Measurements from ENCODE around the gene PPARD. TPM values are rescaled to one million over a fixed set of nuclear protein-coding genes. Genes with fewer than 3 reads are reported as not detected.

PPARD gene
- total RNA-seq, 1 donor from 2014 or later: 27.0 TPM

- Mint-ChIP-seq H3K4me3 (ENCODE audit: unreplicated experiment) (no peak overlapping the region), H3K4me1 (ENCODE audit: low read depth) (peaks cover 56% of the 10 kb centered on the region), H3K9me3 (ENCODE audit: low read depth) (no peaks in the 10 kb centered on the region), H3K27me3 (ENCODE audit: low read depth) (no peaks in the 10 kb centered on the region), H3K27ac (ENCODE audit: unreplicated experiment) (peak overlapping the region; percentile 24), H3K36me3 (ENCODE audit: low read depth) (peaks cover 11% of the 10 kb centered on the region)
- no peak for DNase-seq (ENCODE audit: low spot score)
- no peak for TF ChIP-seq CTCF (IDR thresholded peaks at IDR 0.05)
These were observed 38.8 kb downstream of the PPARD start for GRCh38 chr6:35381132-35381531.

GRCh38 chr6:35382015-35382414 lies 39.7 kb downstream of the PPARD start:
- no peak overlapping the region for H3K27ac Mint-ChIP-seq (ENCODE audit: unreplicated experiment)
- DNase-seq (ENCODE audit: low spot score): no peak
- H3K4me3 Mint-ChIP-seq (ENCODE audit: unreplicated experiment): no peak overlapping the region
- peaks cover 11% of the 10 kb centered on the region for H3K36me3 Mint-ChIP-seq (ENCODE audit: low read depth)
- no peak for TF ChIP-seq CTCF (IDR thresholded peaks at IDR 0.05)
- H3K9me3 Mint-ChIP-seq (ENCODE audit: low read depth): no peaks in the 10 kb centered on the region
- H3K27me3 Mint-ChIP-seq (ENCODE audit: low read depth): no peaks in the 10 kb centered on the region
- H3K4me1 Mint-ChIP-seq (ENCODE audit: low read depth): peaks cover 47% of the 10 kb centered on the region

- DNase-seq (ENCODE audit: low spot score): no peak
- H3K27me3 Mint-ChIP-seq (ENCODE audit: low read depth): no peaks in the 10 kb centered on the region
- H3K9me3 Mint-ChIP-seq (ENCODE audit: low read depth): no peaks in the 10 kb centered on the region
- H3K4me1 Mint-ChIP-seq (ENCODE audit: low read depth): peaks cover 20% of the 10 kb centered on the region
- H3K36me3 Mint-ChIP-seq (ENCODE audit: low read depth): peaks cover 9% of the 10 kb centered on the region
- peak overlapping the region; percentile 53 for H3K27ac Mint-ChIP-seq (ENCODE audit: unreplicated experiment)
- H3K4me3 Mint-ChIP-seq (ENCODE audit: unreplicated experiment): no peak overlapping the region
- no peak for TF ChIP-seq CTCF (IDR thresholded peaks at IDR 0.05)
These were observed 43.3 kb downstream of the PPARD start for GRCh38 chr6:35385457-35386202.

GRCh38 chr6:35386989-35387388 lies 44.6 kb downstream of the PPARD start:
- no peaks in the 10 kb centered on the region for H3K27me3 Mint-ChIP-seq (ENCODE audit: low read depth)
- no peak for TF ChIP-seq CTCF (IDR thresholded peaks at IDR 0.05)
- no peak overlapping the region for H3K4me3 Mint-ChIP-seq (ENCODE audit: unreplicated experiment)
- H3K9me3 Mint-ChIP-seq (ENCODE audit: low read depth): no peaks in the 10 kb centered on the region
- no peak overlapping the region for H3K27ac Mint-ChIP-seq (ENCODE audit: unreplicated experiment)
- peaks cover 13% of the 10 kb centered on the region for H3K4me1 Mint-ChIP-seq (ENCODE audit: low read depth)
- no peak for DNase-seq (ENCODE audit: low spot score)
- peaks cover 5% of the 10 kb centered on the region for H3K36me3 Mint-ChIP-seq (ENCODE audit: low read depth)

- no peaks in the 10 kb centered on the region for H3K9me3 Mint-ChIP-seq (ENCODE audit: low read depth)
- H3K4me3 Mint-ChIP-seq (ENCODE audit: unreplicated experiment): no peak overlapping the region
- peaks cover 13% of the 10 kb centered on the region for H3K4me1 Mint-ChIP-seq (ENCODE audit: low read depth)
- no peak overlapping the region for H3K27ac Mint-ChIP-seq (ENCODE audit: unreplicated experiment)
- no peak for DNase-seq (ENCODE audit: low spot score)
- H3K27me3 Mint-ChIP-seq (ENCODE audit: low read depth): no peaks in the 10 kb centered on the region
- H3K36me3 Mint-ChIP-seq (ENCODE audit: low read depth): peaks cover 3% of the 10 kb centered on the region
- no peak for TF ChIP-seq CTCF (IDR thresholded peaks at IDR 0.05)
These were observed 45.7 kb downstream of the PPARD start for GRCh38 chr6:35388030-35388429.

Data from chondrocyte (in vitro differentiated cells).